Islet of Langerhans (tissue), 1 donor: ENCODE measurements around the gene FICD.

Experiments
- FAIRE-seq: peaks from one replicate; lab custom pipeline; 2011; peaks lifted over from hg19 to GRCh38; lab: Jason Lieb, UNC

Gene FICD

DNA sequence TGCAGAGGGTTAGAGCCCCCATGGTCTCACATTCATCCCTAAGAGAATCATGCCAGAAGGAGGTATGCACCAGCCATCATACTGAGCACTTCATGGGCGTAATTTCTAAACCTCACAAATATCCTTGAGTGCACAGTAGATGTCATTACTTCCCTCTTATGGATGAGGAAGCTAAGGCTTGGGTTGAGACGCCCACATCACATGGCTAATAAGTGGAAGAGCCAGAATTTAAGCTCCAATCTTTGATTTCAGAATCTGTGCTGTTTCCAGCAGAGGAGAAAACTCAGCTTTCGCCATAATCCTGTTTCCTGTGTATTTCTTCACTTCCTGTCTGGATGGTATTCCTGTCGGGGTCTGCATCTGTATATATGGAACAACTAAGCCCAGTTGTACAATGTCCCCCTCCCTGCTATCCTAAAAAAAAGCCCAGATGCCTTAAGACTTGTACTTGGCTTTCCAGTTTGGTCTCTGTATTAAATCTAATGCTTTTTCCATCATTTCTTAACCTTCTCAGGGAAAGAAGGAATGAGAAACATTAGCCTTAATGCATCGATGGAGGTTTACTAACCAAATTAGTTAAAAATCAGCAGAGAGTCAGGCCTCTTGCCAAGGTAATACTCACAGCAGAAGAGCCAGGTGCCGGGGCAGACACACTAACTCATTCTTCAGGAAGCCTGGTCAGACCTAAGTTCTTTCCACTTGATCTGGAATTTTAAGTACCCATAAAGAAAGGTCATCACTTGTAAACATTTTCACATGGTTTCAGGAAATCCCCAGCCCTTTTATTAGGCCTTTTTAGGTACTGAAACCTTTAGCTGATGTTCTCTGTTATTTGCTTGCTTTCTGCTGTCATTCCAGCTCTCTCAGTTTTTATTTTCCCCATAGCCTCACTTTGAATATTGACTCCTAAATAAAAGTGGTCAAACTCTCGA is 52.6 kb downstream of the FICD start:
- FAIRE-seq = no peak

DNA sequence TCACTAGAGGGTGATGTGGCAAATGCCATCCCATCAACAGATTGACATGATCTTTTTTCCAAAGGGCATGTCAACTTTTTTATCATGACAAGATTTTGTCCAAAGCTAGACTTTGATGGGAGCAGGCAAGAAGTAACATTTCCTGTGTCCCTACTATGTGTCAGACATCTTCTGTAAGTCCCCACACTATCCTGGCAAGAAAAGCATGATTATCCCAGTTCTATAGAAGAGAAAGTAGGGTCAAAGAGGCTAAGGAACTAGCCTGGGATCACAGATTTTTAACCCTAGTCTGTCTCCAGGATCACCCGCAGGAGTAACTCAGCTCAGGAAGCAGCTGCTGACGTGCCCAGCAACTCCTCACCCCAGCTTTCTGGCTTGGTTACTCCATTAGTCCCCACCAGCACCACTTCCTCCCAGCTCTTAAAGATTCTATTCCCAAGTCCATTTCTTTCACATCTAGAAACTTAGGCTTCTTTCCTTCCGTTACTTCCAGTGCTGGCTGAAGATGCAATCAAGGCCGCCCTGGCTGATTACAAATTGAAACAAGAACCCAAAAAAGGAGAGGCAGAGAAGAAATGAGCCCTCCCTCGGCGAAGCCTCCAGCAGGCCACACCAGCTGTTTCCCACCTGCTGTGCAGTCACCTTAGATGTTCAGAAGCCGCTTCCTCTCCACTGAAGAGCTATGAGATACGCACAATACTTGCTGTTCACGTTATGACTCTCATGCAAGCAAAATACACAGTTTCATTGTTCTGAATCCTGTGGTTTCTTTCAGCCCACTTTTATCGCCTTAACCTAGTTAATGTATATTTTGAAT is 53.5 kb downstream of the FICD start:
- no peak for FAIRE-seq
